ENCODE results near the gene SEMA3D. TPM values are rescaled to one million over a fixed set of nuclear protein-coding genes. Genes with fewer than 3 reads are reported as not detected.

Gene SEMA3D
- total RNA-seq, 1 experiment from 2014 or later = 4.8 TPM

GRCh38 chr7:85106719-85107118 lies 80.1 kb downstream of the SEMA3D start:
- Histone ChIP-seq H3K4me2 (no peak overlapping the region), H3K27ac (no peak overlapping the region), H3K9me3 (ENCODE audit: insufficient read depth, low read depth) (no peaks in the 10 kb centered on the region), H2AFZ (no peak overlapping the region), H3F3A (ENCODE audit: insufficient read depth, low read depth) (no peaks in the 10 kb centered on the region), H3K9me2 (ENCODE audit: insufficient read depth) (no peaks in the 10 kb centered on the region), H3K36me3 (ENCODE audit: low read depth) (no peaks in the 10 kb centered on the region), H3K27me3 (ENCODE audit: insufficient read depth, low read depth) (no peaks in the 10 kb centered on the region), H4K20me1 (ENCODE audit: insufficient read depth) (no peaks in the 10 kb centered on the region), H3K4me1 (replicated peaks; ENCODE audit: insufficient read depth) (peaks cover 13% of the 10 kb centered on the region), H3K4me3 (no peak overlapping the region), H3K79me2 (ENCODE audit: low read depth) (no peaks in the 10 kb centered on the region)
- no TSS peak for BruUV-seq (replicated peaks)
- no peak for TF ChIP-seq EZH2 (IDR thresholded peaks at IDR 0.05; ENCODE audit: low read depth)
- TF ChIP-seq, protein P1, sequence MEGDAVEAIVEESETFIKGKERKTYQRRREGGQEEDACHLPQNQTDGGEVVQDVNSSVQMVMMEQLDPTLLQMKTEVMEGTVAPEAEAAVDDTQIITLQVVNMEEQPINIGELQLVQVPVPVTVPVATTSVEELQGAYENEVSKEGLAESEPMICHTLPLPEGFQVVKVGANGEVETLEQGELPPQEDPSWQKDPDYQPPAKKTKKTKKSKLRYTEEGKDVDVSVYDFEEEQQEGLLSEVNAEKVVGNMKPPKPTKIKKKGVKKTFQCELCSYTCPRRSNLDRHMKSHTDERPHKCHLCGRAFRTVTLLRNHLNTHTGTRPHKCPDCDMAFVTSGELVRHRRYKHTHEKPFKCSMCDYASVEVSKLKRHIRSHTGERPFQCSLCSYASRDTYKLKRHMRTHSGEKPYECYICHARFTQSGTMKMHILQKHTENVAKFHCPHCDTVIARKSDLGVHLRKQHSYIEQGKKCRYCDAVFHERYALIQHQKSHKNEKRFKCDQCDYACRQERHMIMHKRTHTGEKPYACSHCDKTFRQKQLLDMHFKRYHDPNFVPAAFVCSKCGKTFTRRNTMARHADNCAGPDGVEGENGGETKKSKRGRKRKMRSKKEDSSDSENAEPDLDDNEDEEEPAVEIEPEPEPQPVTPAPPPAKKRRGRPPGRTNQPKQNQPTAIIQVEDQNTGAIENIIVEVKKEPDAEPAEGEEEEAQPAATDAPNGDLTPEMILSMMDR (conservative IDR thresholded peaks at IDR 0.05) = no peak
- ChIA-PET POLR2A (ENCODE audit: unreplicated experiment) (no interaction called here), CTCF (no interaction called here)
- no peak for DNase-seq
- intact Hi-C loops (cut with micrococcal nuclease; ENCODE audit: unreplicated experiment) = no loop called here

DNA sequence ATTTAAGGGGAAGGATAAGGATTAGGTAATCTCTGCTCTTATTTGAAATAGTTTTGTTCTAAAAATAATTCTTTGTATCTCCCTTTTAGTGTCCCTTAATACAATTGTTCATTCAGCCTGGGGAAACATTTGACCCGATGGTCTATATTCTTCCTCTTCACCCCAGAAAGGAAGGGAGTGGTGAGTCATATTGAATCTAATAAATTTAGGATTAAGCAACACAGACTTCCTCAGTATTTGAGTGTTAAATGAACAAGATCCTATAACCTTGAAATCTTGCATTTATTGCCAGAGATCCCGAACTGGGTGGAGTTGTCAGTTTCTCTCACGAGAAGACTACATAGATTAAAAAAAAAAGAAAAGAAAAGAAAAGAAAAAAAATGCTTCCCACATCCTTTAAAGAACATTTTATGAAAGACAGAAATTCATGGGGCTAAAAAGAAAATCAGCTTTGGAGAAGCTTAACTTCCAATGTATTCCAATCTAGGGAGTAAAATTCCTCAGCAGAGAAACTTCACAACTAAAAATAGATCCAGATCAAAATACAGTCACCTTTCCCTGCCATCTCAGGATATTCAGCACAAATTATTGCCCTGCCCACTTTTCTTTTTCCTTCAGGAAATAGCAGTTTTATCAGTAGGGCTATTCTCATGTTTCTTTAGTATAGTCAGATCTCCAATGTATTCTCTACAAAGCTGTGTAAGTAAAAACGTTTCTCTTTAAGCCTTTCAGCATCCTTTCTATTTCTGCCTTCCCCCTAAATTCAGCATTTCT lies 82.2 kb downstream of the SEMA3D start:
- H2AFZ ChIP-seq = no peak overlapping the region
- no peaks in the 10 kb centered on the region for H3K36me3 ChIP-seq (ENCODE audit: low read depth)
- H3K4me3 ChIP-seq = no peak overlapping the region
- no peaks in the 10 kb centered on the region for H3K9me3 ChIP-seq (ENCODE audit: insufficient read depth, low read depth)
- peak overlapping the region; percentile 36 for H3K4me2 ChIP-seq
- H3F3A ChIP-seq (ENCODE audit: insufficient read depth, low read depth) = no peaks in the 10 kb centered on the region
- DNase-seq = no peak
- ChIA-PET CTCF (no interaction called here), POLR2A (ENCODE audit: unreplicated experiment) (no interaction called here)
- intact Hi-C loops (cut with micrococcal nuclease; ENCODE audit: unreplicated experiment) = no loop called here
- no peaks in the 10 kb centered on the region for H3K27me3 ChIP-seq (ENCODE audit: insufficient read depth, low read depth)
- no peaks in the 10 kb centered on the region for H4K20me1 ChIP-seq (ENCODE audit: insufficient read depth)
- no TSS peak for BruUV-seq (replicated peaks)
- TF ChIP-seq EZH2 (IDR thresholded peaks at IDR 0.05; ENCODE audit: low read depth) = no peak
- TF ChIP-seq, protein P1 (conservative IDR thresholded peaks at IDR 0.05) = no peak
- H3K9me2 ChIP-seq (ENCODE audit: insufficient read depth) = no peaks in the 10 kb centered on the region
- no peaks in the 10 kb centered on the region for H3K79me2 ChIP-seq (ENCODE audit: low read depth)
- peaks cover 13% of the 10 kb centered on the region for H3K4me1 ChIP-seq (replicated peaks; ENCODE audit: insufficient read depth)
- H3K27ac ChIP-seq = no peak overlapping the region

DNA sequence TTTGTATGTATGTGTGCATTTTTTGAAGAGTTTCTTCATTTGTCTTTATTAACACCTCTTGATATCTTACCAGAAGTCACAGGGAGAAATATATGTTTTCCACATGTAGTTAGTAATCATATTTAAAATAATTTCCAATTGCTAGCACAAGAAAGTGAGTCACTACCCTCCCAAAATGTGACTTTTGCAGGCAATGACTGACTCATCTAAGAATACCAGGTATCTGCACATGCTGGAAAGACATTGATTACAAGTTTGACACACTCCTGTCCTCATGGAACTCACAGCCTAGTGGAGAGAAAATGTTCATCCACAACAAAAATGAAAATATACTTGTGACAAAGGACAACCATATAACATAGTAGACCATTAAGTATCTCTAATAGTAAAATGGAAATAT lies 82.9 kb downstream of the SEMA3D start:
- Histone ChIP-seq H2AFZ (no peak overlapping the region), H3K9me2 (ENCODE audit: insufficient read depth) (no peaks in the 10 kb centered on the region), H3K79me2 (ENCODE audit: low read depth) (no peaks in the 10 kb centered on the region), H3K27ac (no peak overlapping the region), H3K4me2 (peak overlapping the region; percentile 36; the same call in 1 of the 2 replicates), H3K27me3 (ENCODE audit: insufficient read depth, low read depth) (no peaks in the 10 kb centered on the region), H3K9me3 (ENCODE audit: insufficient read depth, low read depth) (no peaks in the 10 kb centered on the region), H4K20me1 (ENCODE audit: insufficient read depth) (no peaks in the 10 kb centered on the region), H3F3A (ENCODE audit: insufficient read depth, low read depth) (no peaks in the 10 kb centered on the region), H3K4me3 (no peak overlapping the region), H3K4me1 (replicated peaks; ENCODE audit: insufficient read depth) (peaks cover 13% of the 10 kb centered on the region), H3K36me3 (ENCODE audit: low read depth) (no peaks in the 10 kb centered on the region)
- CTCF ChIA-PET = no interaction called here
- POLR2A ChIA-PET (ENCODE audit: unreplicated experiment) = no interaction called here
- TF ChIP-seq, protein P1 (conservative IDR thresholded peaks at IDR 0.05) = no peak
- TF ChIP-seq EZH2 (IDR thresholded peaks at IDR 0.05; ENCODE audit: low read depth) = no peak
- no TSS peak for BruUV-seq (replicated peaks)
- no peak for DNase-seq
- intact Hi-C loops (cut with micrococcal nuclease; ENCODE audit: unreplicated experiment) = no loop called here
